Measurements from ENCODE around the gene NFE2L2.
A peak's percentile ranks its signal among the peaks of the same experiment; 100 is the strongest.

NFE2L2 gene

GRCh38 chr2:177285892-177286715 is 21.6 kb upstream of the NFE2L2 start:
- DNase-seq (ENCODE audit: insufficient read length, low spot score) (no peak), FAIRE-seq (no peak)
- no peak for TF ChIP-seq CTCF (IDR thresholded peaks at IDR 0.05; ENCODE audit: insufficient read depth, missing control alignments)

- FAIRE-seq = no peak
- TF ChIP-seq CTCF (IDR thresholded peaks at IDR 0.05; ENCODE audit: insufficient read depth, missing control alignments) = no peak
- peak; percentile 37 for DNase-seq (ENCODE audit: insufficient read length, low spot score)
Observed at GRCh38 chr2:177284531-177284930, 20.0 kb upstream of the NFE2L2 start.

GRCh38 chr2:177283906-177284305 is 19.4 kb upstream of the NFE2L2 start:
- FAIRE-seq (no peak), DNase-seq (ENCODE audit: insufficient read length, low spot score) (no peak)
- no peak for TF ChIP-seq CTCF (IDR thresholded peaks at IDR 0.05; ENCODE audit: insufficient read depth, missing control alignments)

- FAIRE-seq (no peak), DNase-seq (ENCODE audit: insufficient read length, low spot score) (no peak)
- TF ChIP-seq CTCF (IDR thresholded peaks at IDR 0.05; ENCODE audit: insufficient read depth, missing control alignments) = no peak
Observed at GRCh38 chr2:177282787-177283572, 18.5 kb upstream of the NFE2L2 start.

DNA sequence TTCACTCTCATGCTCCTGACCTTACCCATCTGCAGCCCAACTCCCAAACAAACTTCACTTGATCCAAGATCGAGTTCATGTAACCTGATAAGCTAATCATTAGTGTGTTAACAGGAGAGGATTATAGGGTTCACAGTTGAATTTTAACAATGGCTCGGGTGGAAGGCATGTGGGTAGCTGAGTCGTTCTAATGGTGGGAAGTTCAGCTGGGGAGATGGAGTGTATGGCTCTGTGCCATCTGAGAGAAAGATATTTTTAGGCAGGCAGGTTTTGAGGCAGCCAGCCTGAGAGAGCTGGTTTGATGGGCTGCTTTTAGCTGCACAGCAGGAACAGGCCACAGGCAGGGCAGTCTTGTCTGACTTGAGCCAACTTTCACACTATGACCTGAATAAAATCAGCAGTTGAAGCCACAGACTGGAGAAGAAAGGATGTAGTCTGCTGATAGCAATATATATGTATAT is 17.7 kb upstream of the NFE2L2 start:
- DNase-seq (ENCODE audit: insufficient read length, low spot score) (no peak), FAIRE-seq (no peak)
- TF ChIP-seq CTCF (IDR thresholded peaks at IDR 0.05; ENCODE audit: insufficient read depth, missing control alignments) = no peak

DNA sequence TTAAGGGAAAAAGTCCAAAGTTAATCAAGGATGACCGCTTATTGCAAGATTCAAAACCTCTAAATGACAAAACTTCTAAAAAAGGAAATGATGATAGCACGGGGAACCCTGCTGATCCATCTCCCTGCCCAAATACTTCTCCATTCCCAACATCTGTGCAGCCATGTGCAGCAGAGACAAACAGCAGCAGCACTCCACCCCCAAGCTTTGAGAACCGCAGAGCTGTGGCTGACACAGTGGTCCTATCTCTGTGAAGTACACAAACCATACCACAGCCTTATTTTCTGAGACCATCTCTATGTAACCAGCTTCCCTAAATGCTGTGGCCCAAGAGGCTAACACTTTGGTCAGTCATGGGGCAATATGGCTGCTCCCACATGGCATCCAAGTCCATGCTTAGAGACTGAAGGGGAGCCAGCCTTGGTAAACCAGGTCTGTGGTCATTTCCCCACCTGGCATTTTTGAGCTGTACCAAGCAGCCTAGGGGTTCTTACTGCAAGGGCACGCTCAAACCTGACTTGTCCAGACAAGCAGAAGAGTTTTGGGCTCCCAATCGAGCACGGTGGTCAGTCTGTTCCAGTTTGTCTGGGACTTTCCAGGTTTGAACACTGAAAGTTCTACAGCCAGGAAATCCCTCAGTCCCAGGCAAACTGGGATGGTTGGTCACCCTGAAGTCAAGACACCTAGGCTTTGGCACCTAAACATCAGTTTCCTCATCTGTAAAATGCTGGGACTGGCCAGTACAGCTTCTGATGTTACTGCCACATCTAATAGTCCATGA is 17.1 kb upstream of the NFE2L2 start:
- no peak for FAIRE-seq
- DNase-seq (ENCODE audit: insufficient read length, low spot score) = no peak
- TF ChIP-seq CTCF (IDR thresholded peaks at IDR 0.05; ENCODE audit: insufficient read depth, missing control alignments) = no peak

Measured in D721Med (cell line).